Endothelial cell of umbilical vein (primary cell): Measurements from ENCODE around the gene MS4A4A. TPM values are rescaled to one million over a fixed set of nuclear protein-coding genes. Genes with fewer than 3 reads are reported as not detected.

Source experiments
- BruUV-seq: library from RNA; stranded (reverse); fragments of 400-500 nt; replicated peaks from 2 replicates; lab custom pipeline; 2021; lab: Mats Ljungman, UMichigan
- CTCF ChIA-PET: fragments of 300-600, 350-600 bp; sonication (Branson Sonifier 250); formaldehyde crosslinking; loops from one replicate; lab custom pipeline; 2021; ENCODE audit warnings: antibody characterized with exemption, inconsistent platforms; lab: Charles Lee
- POLR2A ChIA-PET: fragments of 300-600, 350-600 bp; sonication (Branson Sonifier 250); formaldehyde crosslinking; loops from one replicate; lab custom pipeline; 2021; ENCODE audit warnings: antibody characterized with exemption, inconsistent platforms; lab: Charles Lee
- DNase-seq: peaks from one replicate; pipeline ENCODE4 v3.0.0-alpha.2; 2011; ENCODE audit warnings: low read depth, low spot score
- FAIRE-seq: peaks from 2 replicates; lab custom pipeline; 2011; peaks lifted over from hg19 to GRCh38; lab: Jason Lieb, UNC
- H2AFZ ChIP-seq: 2 replicates; pipeline ENCODE4 v1.6.0; 2012; ENCODE audit warnings: low read depth, low read length, control low read depth, inconsistent platforms
- H3K27ac ChIP-seq: 2 replicates; pipeline ENCODE4 v1.5.1; 2011; ENCODE audit warnings: low read depth, mild to moderate bottlenecking, control low read depth, low read length, moderate library complexity; ENCODE audit not compliant: insufficient read depth
- H3K27me3 ChIP-seq, 2 experiments: 2 replicates each; pipeline versions ENCODE4 v1.6.0 to v1.6.1; 2011; ENCODE audit warnings: low read length in 2 of 2, mixed read lengths in 1 of 2; ENCODE audit not compliant: control insufficient read depth in 2 of 2, insufficient read depth in 2 of 2
- H3K36me3 ChIP-seq, 2 experiments: 2 replicates in 1 of 2; 3 replicates in 1 of 2; pipeline ENCODE4 v1.5.1; 2011; ENCODE audit warnings: low read length in 2 of 2, mild to moderate bottlenecking in 1 of 2, moderate library complexity in 1 of 2; ENCODE audit not compliant: control insufficient read depth in 2 of 2, insufficient read depth in 2 of 2; ENCODE audit errors: extremely low read depth in 1 of 2
- H3K4me1 ChIP-seq: 3 replicates; pipeline ENCODE4 v1.5.1; 2011; ENCODE audit warnings: mild to moderate bottlenecking, low read length; ENCODE audit not compliant: control insufficient read depth, insufficient read depth; ENCODE audit errors: extremely low read depth
- H3K4me2 ChIP-seq: 2 replicates; pipeline ENCODE4 v1.6.1; 2011; ENCODE audit warnings: low read length, control low read depth, mixed read lengths; ENCODE audit not compliant: insufficient read depth
- H3K4me3 ChIP-seq, 3 experiments: fragments of 200-600 bp in 1 of 3; sonication (generic), shearing (Covaris generic) in 1 of 3; replicated peaks in 1 of 3; 2 replicates each; pipeline ENCODE4 v1.5.1; 2011 to 2016; ENCODE audit warnings: control low read depth in 3 of 3, low read length in 3 of 3, mild to moderate bottlenecking in 2 of 3, inconsistent platforms in 1 of 3, low read depth in 1 of 3, moderate library complexity in 1 of 3; ENCODE audit not compliant: insufficient read depth in 1 of 3
- H3K79me2 ChIP-seq: 2 replicates; pipeline ENCODE4 v1.6.0; 2012; ENCODE audit warnings: low read length, inconsistent platforms; ENCODE audit not compliant: control insufficient read depth, insufficient read depth
- H3K9ac ChIP-seq: replicated peaks from 2 replicates; pipeline ENCODE3; 2011; ENCODE audit warnings: low read length, control low read depth; ENCODE audit not compliant: insufficient read depth; ENCODE audit errors: extremely low read depth
- H3K9me1 ChIP-seq: replicated peaks from 3 replicates; pipeline ENCODE4 v1.6.0; 2011; ENCODE audit warnings: mild to moderate bottlenecking, low read length; ENCODE audit not compliant: control insufficient read depth, insufficient read depth; ENCODE audit errors: extremely low read depth
- H3K9me3 ChIP-seq: replicated peaks from 2 replicates; pipeline ENCODE4 v1.5.1; 2012; ENCODE audit warnings: low read length, inconsistent platforms; ENCODE audit not compliant: control insufficient read depth, insufficient read depth
- H4K20me1 ChIP-seq: replicated peaks from 2 replicates; pipeline ENCODE3; 2011; ENCODE audit warnings: mild to moderate bottlenecking, low read length; ENCODE audit not compliant: control insufficient read depth, insufficient read depth; ENCODE audit errors: extremely low read depth
- CTCF ChIP-seq, 2 donors: IDR thresholded peaks; 1 replicate in 1 of 2; 2 replicates in 1 of 2; pipeline ENCODE4 v1.5.1; 2011; ENCODE audit warnings: low read length in 2 of 2, mild to moderate bottlenecking in 2 of 2, moderate library complexity in 2 of 2, control low read depth in 1 of 2, inconsistent platforms in 1 of 2, low read depth in 1 of 2; ENCODE audit not compliant: insufficient read depth in 1 of 2; ENCODE audit errors: extremely low read depth in 1 of 2
- EZH2 ChIP-seq: IDR thresholded peaks from 2 replicates; pipeline ENCODE4 v1.6.1; 2012; ENCODE audit warnings: borderline replicate concordance, low read depth, mild to moderate bottlenecking, moderate library complexity, low read length, inconsistent platforms; ENCODE audit not compliant: severe bottlenecking
- FOS ChIP-seq: IDR thresholded peaks from 2 replicates; pipeline ENCODE4 v1.6.1; 2011; ENCODE audit warnings: mild to moderate bottlenecking, low read length, moderate library complexity, borderline replicate concordance; ENCODE audit not compliant: insufficient read depth
- GATA2 ChIP-seq: IDR thresholded peaks from 2 replicates; pipeline ENCODE4 v1.7.0; 2011; ENCODE audit warnings: low read depth, mild to moderate bottlenecking, moderate library complexity, mixed read lengths, low read length; ENCODE audit not compliant: insufficient read length, insufficient read depth
- JUN ChIP-seq: IDR thresholded peaks from 2 replicates; pipeline ENCODE4 v1.6.1; 2011; ENCODE audit warnings: borderline replicate concordance, low read depth; ENCODE audit not compliant: insufficient read length, insufficient read depth
- MAX ChIP-seq: IDR thresholded peaks from 2 replicates; pipeline ENCODE4 v1.6.1; 2011; ENCODE audit not compliant: insufficient read depth, insufficient read length
- MYC ChIP-seq: IDR thresholded peaks from one replicate; pipeline ENCODE4 v1.6.1; 2011; ENCODE audit warnings: mild to moderate bottlenecking, low read depth, low read length
- POLR2A ChIP-seq: IDR thresholded peaks from 2 replicates; pipeline ENCODE4 v1.6.1; 2012; ENCODE audit warnings: low read depth, mild to moderate bottlenecking, control low read depth, low read length
- POLR2AphosphoS5 ChIP-seq: IDR thresholded peaks from 2 replicates; pipeline ENCODE4 v1.6.1; 2012; ENCODE audit warnings: low read depth, mild to moderate bottlenecking, control low read depth, low read length, moderate library complexity; ENCODE audit not compliant: insufficient read depth
- dilution Hi-C: fragments of 300-500 bp; cut with MboI; formaldehyde crosslinking; loops from one replicate; pipeline ENCODE4 v1.15.0; 2019; ENCODE audit warnings: low sequenced_read_pairs; ENCODE audit not compliant: extremely low pct_ligation_motif_present
- intact Hi-C: fragments of 100-400 bp; cut with micrococcal nuclease; formaldehyde crosslinking; loops from one replicate; pipeline ENCODE4 v1.10.0; 2022
- polyA plus RNA-seq, 4 experiments: library from polyadenylated mRNA; depleted of rRNA in 3 of 4; stranded (reverse) in 3 of 4; unstranded in 1 of 4; fragments of >200 nt; gene quantifications; 2 replicates each; pipeline versions ENCODE4 v1.2.1 to v1.2.3, GENCODE V29; 2011 to 2012; ENCODE audit warnings: missing spikeins in 1 of 4
- total RNA-seq: library from RNA; stranded (reverse); gene quantifications from 2 replicates; pipeline ENCODE4 v1.2.3, GENCODE V29; 2021

MS4A4A gene
- total and polyA plus RNA-seq, 2 donors (not counting 3 experiments of a cell fraction or from before 2014, with no cell fraction given), result 0.19 TPM; not detected in 1

GRCh38 chr11:60307507-60308195 lies 27.2 kb downstream of the MS4A4A start:
- ChIA-PET POLR2A (no interaction called here), CTCF (interaction anchor here (1.1 to 1.2 kb wide), 4 partner anchors 9 to 311 kb away, joined by 3 read pairs; no protein-coding TSS in a partner anchor)
- FAIRE-seq, result no peak
- Histone ChIP-seq H3K79me2 (no peaks in the 10 kb centered on the region), H2AFZ (no peak overlapping the region), H3K27me3 (no peaks in the 10 kb centered on the region), H3K36me3 (no peaks in the 10 kb centered on the region), H3K4me1 (peaks cover 18% of the 10 kb centered on the region), H3K9me1 (no peaks in the 10 kb centered on the region), H3K9me3 (no peaks in the 10 kb centered on the region), H3K27ac (no peak overlapping the region), H4K20me1 (no peaks in the 10 kb centered on the region), H3K4me3 (no peak overlapping the region), H3K9ac (no peak overlapping the region), H3K4me2 (no peak overlapping the region)
- BruUV-seq, result no TSS peak
- intact Hi-C loops (loop anchor here (5.0 kb wide), 1 partner anchor 845 kb away; no protein-coding TSS in a partner anchor), dilution Hi-C loops (no loop called here)
- DNase-seq, result no peak
- TF ChIP-seq EZH2 (no peak), CTCF (IDR thresholded peaks at IDR 0.05; ENCODE audit: extremely low read depth in 1 of 2, insufficient read depth in 1 of 2, low read depth in 1 of 2, low read length in 2 of 2) (no peak), POLR2A (no peak), MYC (no peak), FOS (no peak), MAX (no peak), GATA2 (no peak), JUN (no peak), POLR2AphosphoS5 (no peak)
